ENCODE data around the gene SAT2.

DNA sequence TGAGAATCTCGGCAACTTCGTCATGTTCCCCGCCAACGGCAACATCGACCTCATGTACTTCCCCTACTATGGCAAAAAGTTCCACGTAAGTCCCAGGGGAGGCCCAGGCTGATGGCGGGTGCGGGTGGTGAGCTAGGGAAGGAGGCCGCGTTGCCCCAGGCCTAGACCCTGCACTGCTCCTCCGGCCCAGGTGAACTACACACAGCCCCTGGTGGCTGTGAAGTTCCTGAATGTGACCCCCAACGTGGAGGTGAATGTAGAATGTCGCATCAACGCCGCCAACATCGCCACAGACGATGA lies 27.9 kb upstream of the SAT2 start:
- TF ChIP-seq CTCF (conservative IDR thresholded peaks at IDR 0.05; ENCODE audit: low read depth in 2 of 2) (no peak), POLR2AphosphoS5 (IDR thresholded peaks at IDR 0.05; ENCODE audit: low read depth) (no peak), EZH2 (IDR thresholded peaks at IDR 0.05; ENCODE audit: low read depth, unreplicated experiment) (no peak), REST (IDR thresholded peaks at IDR 0.05; ENCODE audit: unreplicated experiment) (no peak), EZH2phosphoT487 (IDR thresholded peaks at IDR 0.05; ENCODE audit: unreplicated experiment) (no peak), JUNB (IDR thresholded peaks at IDR 0.05; ENCODE audit: unreplicated experiment) (no peak), ZNF114 (CRISPR knock-in tag; IDR thresholded peaks at IDR 0.05) (no peak)
- TF ChIP-seq, protein P1, sequence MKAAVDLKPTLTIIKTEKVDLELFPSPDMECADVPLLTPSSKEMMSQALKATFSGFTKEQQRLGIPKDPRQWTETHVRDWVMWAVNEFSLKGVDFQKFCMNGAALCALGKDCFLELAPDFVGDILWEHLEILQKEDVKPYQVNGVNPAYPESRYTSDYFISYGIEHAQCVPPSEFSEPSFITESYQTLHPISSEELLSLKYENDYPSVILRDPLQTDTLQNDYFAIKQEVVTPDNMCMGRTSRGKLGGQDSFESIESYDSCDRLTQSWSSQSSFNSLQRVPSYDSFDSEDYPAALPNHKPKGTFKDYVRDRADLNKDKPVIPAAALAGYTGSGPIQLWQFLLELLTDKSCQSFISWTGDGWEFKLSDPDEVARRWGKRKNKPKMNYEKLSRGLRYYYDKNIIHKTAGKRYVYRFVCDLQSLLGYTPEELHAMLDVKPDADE (IDR thresholded peaks at IDR 0.05) = no peak

All from GM23338 (cell line).